ENCODE measurements around the gene TMOD2.

The TMOD2 gene

DNA sequence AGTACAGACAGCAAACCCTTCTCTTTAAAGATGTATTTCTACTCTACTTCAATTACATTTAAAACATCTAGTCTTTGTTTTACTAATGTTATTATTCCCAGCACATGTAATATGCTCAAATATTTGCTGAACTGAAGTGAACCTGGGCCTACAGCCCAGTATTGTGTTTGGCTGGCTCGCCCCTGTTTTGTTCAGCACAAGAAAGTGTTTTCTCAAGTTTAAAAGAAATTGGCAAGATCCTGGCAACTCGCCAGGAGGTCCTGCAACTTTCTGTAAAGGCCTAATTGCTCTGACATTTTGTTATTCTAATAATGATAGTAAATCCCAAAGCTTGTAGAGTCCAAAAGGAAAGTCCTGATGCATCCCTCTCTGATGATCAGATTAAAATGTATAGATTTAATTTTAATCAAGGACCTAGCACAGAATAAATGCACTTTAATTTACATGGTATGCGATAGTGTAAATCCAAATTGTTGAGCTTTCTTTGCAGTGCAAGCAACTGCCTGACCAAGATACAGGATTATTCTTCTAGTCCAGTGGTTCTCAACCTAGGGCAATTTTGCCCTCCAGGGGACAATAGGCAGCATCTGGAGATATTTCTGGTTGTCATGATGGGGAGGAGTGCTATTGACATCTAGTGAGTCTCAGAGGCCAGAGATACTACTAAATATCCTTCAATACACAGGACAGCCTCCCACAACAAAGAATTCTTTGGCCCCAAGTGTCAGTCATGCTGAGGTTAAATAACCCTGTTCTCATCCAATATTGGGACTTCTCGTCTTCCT, 42.3 kb downstream of the TMOD2 start:
- no peak for TF ChIP-seq CTCF (IDR thresholded peaks at IDR 0.05; ENCODE audit: low read depth, low read length, missing control alignments)
- in situ Hi-C loops (cut with HindIII; ENCODE audit: low pct_ligation_motif_present, low sequenced_read_pairs): no loop called here
- Histone ChIP-seq H3K36me3 (replicated peaks) (no peaks in the 10 kb centered on the region), H3K4me3 (ENCODE audit: low read depth, low read length) (no peak overlapping the region), H3K27me3 (replicated peaks) (no peaks in the 10 kb centered on the region), H3K27ac (no peak overlapping the region)
- no peak for DNase-seq

- Histone ChIP-seq H3K36me3 (replicated peaks) (no peaks in the 10 kb centered on the region), H3K4me3 (ENCODE audit: low read depth, low read length) (no peak overlapping the region), H3K27me3 (replicated peaks) (no peaks in the 10 kb centered on the region), H3K27ac (no peak overlapping the region)
- DNase-seq: peak; percentile 6
- no peak for TF ChIP-seq CTCF (IDR thresholded peaks at IDR 0.05; ENCODE audit: low read depth, low read length, missing control alignments)
- in situ Hi-C loops (cut with HindIII; ENCODE audit: low pct_ligation_motif_present, low sequenced_read_pairs): no loop called here
Measured at GRCh38 chr15:51796847-51797401, 45.5 kb downstream of the TMOD2 start.

- Histone ChIP-seq H3K4me3 (ENCODE audit: low read depth, low read length) (no peak overlapping the region), H3K36me3 (replicated peaks) (no peaks in the 10 kb centered on the region), H3K27ac (no peak overlapping the region), H3K27me3 (replicated peaks) (no peaks in the 10 kb centered on the region)
- DNase-seq: no peak
- TF ChIP-seq CTCF (IDR thresholded peaks at IDR 0.05; ENCODE audit: low read depth, low read length, missing control alignments): no peak
- in situ Hi-C loops (cut with HindIII; ENCODE audit: low pct_ligation_motif_present, low sequenced_read_pairs): no loop called here
Measured at GRCh38 chr15:51798281-51798680, 46.9 kb downstream of the TMOD2 start.

DNA sequence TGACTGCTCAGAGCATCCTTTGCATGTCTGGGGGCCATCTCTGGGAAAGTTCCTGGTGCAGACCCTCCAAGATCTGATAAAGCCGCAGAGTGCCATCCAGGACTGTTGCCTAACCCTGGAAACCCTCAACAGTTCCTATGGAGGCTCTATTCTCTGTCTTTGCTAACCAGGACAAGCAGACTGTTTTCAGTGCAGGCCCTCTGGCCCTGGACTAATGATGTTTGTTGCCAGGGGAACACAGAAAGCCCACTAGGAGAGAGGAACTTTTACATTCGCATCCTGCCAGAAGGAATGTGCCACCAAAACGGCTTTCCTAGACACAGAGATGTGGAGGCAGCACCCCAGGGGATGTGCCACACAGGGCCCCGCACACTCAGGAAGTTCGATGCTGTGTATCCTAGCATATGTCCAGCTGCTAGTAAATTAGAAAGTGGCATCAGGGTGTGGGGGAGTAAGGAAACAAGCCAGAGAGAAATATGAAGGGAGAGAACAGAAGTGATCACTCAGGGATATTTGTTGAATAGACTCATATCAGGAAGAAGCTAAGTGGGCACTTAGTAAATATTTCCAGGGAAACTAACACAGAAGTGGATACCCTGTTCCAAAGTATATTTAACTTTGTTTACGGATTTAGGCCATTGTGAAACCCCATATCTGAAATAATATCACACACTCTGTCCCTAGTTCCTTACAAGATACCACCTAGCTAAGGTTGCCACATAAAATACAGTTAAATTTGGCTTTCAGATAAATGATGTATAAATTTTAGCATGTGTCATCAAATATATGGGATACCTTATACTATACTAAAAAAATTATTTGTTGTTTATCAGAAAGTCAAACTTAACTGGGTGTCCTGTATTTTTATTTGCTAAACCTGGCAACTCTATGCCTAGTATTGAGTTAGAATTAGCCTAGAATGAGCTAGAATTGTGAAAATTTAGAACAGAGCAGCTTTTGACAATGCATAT, 48.2 kb downstream of the TMOD2 start:
- TF ChIP-seq CTCF (IDR thresholded peaks at IDR 0.05; ENCODE audit: low read depth, low read length, missing control alignments): no peak
- in situ Hi-C loops (cut with HindIII; ENCODE audit: low pct_ligation_motif_present, low sequenced_read_pairs): no loop called here

DNA sequence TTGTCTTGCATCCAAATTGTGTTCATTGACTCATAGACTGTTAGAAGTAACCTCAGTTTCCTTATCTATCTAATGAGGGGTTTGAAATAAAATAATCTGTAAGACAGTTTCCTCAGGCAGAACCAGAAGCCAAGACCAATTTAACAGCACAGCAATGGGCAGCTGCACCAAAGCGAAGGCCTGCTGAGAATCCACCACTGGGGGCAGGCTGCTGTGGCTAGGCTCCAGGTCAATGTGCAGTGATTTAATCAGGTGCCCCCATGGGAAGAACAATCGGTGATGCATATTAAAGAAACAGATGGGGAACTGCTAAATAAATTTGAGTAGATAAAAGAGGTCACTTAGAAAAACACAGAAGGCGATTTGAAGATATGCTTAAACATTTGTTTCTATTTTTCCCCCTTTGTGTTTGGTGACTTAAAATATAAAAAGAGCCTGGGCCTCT, 50.0 kb downstream of the TMOD2 start:
- H3K27me3 ChIP-seq (replicated peaks): no peaks in the 10 kb centered on the region
- peak; percentile 87 for TF ChIP-seq CTCF (IDR thresholded peaks at IDR 0.05; ENCODE audit: low read depth, low read length, missing control alignments)
- in situ Hi-C loops (cut with HindIII; ENCODE audit: low pct_ligation_motif_present, low sequenced_read_pairs): no loop called here
- peak; percentile 20 for DNase-seq
- H3K36me3 ChIP-seq (replicated peaks): no peaks in the 10 kb centered on the region
- H3K27ac ChIP-seq: no peak overlapping the region
- H3K4me3 ChIP-seq (ENCODE audit: low read depth, low read length): no peak overlapping the region

More for the DNA sequence above, 48.2 kb downstream of the TMOD2 start:
- H3K27ac ChIP-seq: no peak overlapping the region
- H3K36me3 ChIP-seq (replicated peaks): no peaks in the 10 kb centered on the region
- DNase-seq: no peak
- H3K27me3 ChIP-seq (replicated peaks): no peaks in the 10 kb centered on the region
- H3K4me3 ChIP-seq (ENCODE audit: low read depth, low read length): no peak overlapping the region
